ENCODE measurements around the gene ADSS2.
A peak's percentile ranks its signal among the peaks of the same experiment; 100 is the strongest.
"Not testable (repeated sequence)": the region's sequence is repeated elsewhere in the genome, so short reads cannot be mapped to it uniquely, and the experiment has no call there.

Gene ADSS2

GRCh38 chr1:244451539-244451950, at the start of gene ADSS2:
ADSS2 (minus strand) TSS chr1:244451909; CDS start chr1:244451817, 92 bp downstream.
- DNase-seq: no peak

GRCh38 chr1:244500515-244500914, 48.8 kb upstream of the ADSS2 start:
- DNase-seq: not testable (repeated sequence)

GRCh38 chr1:244499484-244499883, 47.8 kb upstream of the ADSS2 start:
- DNase-seq: not testable (repeated sequence)

GRCh38 chr1:244497805-244498204, 46.1 kb upstream of the ADSS2 start:
- no peak for DNase-seq

GRCh38 chr1:244496186-244496585, 44.5 kb upstream of the ADSS2 start:
- no peak for DNase-seq

GRCh38 chr1:244494653-244495052, 42.9 kb upstream of the ADSS2 start:
- no peak for DNase-seq

GRCh38 chr1:244484971-244485370, 33.3 kb upstream of the ADSS2 start:
- not testable (repeated sequence) for DNase-seq

- DNase-seq: no peak
Measured at GRCh38 chr1:244473059-244473605, 21.4 kb upstream of the ADSS2 start.

GRCh38 chr1:244466724-244467123, 15.0 kb upstream of the ADSS2 start:
- no peak for DNase-seq

- DNase-seq: peak; percentile 92
Measured at GRCh38 chr1:244461245-244462071, 9.7 kb upstream of the ADSS2 start, which contains the start of gene CATSPERE. CATSPERE (plus strand) TSS chr1:244461273; CDS start chr1:244461430, 157 bp downstream.

GRCh38 chr1:244460197-244460596, 8.5 kb upstream of the ADSS2 start:
- peak; percentile 70 for DNase-seq

- no peak for DNase-seq
Measured at GRCh38 chr1:244458781-244459180, 7.1 kb upstream of the ADSS2 start.

- no peak for DNase-seq
Measured at GRCh38 chr1:244456586-244456985, 4.9 kb upstream of the ADSS2 start.

- no peak for DNase-seq
Measured at GRCh38 chr1:244454412-244454811, 2.7 kb upstream of the ADSS2 start.

GRCh38 chr1:244451951-244452795, 464 bp upstream of the ADSS2 start:
- DNase-seq: peak; percentile 99

GRCh38 chr1:244450597-244451538, 841 bp downstream of the ADSS2 start:
- peak; percentile 88 for DNase-seq

GRCh38 chr1:244449936-244450508, 1.7 kb downstream of the ADSS2 start:
- DNase-seq: no peak

- DNase-seq: no peak
Measured at GRCh38 chr1:244448279-244449036, 3.3 kb downstream of the ADSS2 start.

- no peak for DNase-seq
Measured at GRCh38 chr1:244447552-244447951, 4.2 kb downstream of the ADSS2 start.

GRCh38 chr1:244447024-244447423, 4.7 kb downstream of the ADSS2 start:
- no peak for DNase-seq

All from activated effector memory CD4-positive, alpha-beta T cell treated with anti-CD3 and anti-CD28 coated beads, Interleukin-2, amount 50 U/mL, for 16 hours (primary cell).